WTC11 (cell line): ENCODE results near the gene RC3H1.

Experiments used
- ATF1 ChIP-seq: sonication (generic); formaldehyde crosslinking; IDR thresholded peaks from 2 replicates; pipeline ENCODE4 v1.8.1; 2023; ENCODE audit warnings: mild to moderate bottlenecking, moderate library complexity, missing genetic modification reagents
- CREB1 ChIP-seq: sonication (generic); formaldehyde crosslinking; IDR thresholded peaks from 2 replicates; pipeline ENCODE4 v1.8.0; 2023; ENCODE audit warnings: mild to moderate bottlenecking, missing genetic modification reagents
- ESRRA ChIP-seq: sonication (generic); formaldehyde crosslinking; IDR thresholded peaks from 2 replicates; pipeline ENCODE4 v1.8.1; 2022; ENCODE audit warnings: mild to moderate bottlenecking, missing genetic modification reagents, borderline replicate concordance
- FOXP1 ChIP-seq: sonication (generic); formaldehyde crosslinking; IDR thresholded peaks from 2 replicates; pipeline ENCODE4 v1.8.0; 2022; ENCODE audit warnings: missing genetic modification reagents, mild to moderate bottlenecking, moderate library complexity, borderline replicate concordance
- SMAD4 ChIP-seq: sonication (generic); formaldehyde crosslinking; IDR thresholded peaks from 2 replicates; pipeline ENCODE4 v1.8.0; 2022; ENCODE audit warnings: mild to moderate bottlenecking, missing genetic modification reagents
- SP1 ChIP-seq: sonication (generic); formaldehyde crosslinking; conservative IDR thresholded peaks from 2 replicates; pipeline ENCODE4 v1.8.1; 2022; ENCODE audit warnings: missing genetic modification reagents
- TF ChIP-seq, protein P1 (sequence below): fragments of 200-600 bp; IDR thresholded peaks from 2 replicates; pipeline ENCODE4 v1.8.0; 2022; ENCODE audit warnings: antibody characterized with exemption

DNA sequence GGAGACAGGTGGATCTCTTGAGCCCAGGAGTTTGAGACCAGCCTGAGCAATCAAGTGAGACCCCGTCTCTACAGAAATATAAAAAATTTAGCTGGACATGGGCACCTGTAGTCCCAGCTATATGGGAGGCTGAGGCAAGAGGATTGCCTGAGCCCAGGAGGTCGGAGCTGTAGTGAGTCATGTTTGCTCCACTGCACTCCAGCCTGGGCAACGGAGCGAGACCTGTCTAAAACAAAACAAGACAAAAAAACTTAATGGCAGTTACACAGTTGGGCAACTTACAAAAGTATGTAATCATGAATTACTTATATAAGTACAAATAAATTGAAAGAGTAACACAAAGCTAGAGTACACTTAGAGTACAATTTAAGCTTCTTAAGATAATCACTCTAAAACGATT lies 25.2 kb downstream of the RC3H1 start:
- TF ChIP-seq, protein P1, sequence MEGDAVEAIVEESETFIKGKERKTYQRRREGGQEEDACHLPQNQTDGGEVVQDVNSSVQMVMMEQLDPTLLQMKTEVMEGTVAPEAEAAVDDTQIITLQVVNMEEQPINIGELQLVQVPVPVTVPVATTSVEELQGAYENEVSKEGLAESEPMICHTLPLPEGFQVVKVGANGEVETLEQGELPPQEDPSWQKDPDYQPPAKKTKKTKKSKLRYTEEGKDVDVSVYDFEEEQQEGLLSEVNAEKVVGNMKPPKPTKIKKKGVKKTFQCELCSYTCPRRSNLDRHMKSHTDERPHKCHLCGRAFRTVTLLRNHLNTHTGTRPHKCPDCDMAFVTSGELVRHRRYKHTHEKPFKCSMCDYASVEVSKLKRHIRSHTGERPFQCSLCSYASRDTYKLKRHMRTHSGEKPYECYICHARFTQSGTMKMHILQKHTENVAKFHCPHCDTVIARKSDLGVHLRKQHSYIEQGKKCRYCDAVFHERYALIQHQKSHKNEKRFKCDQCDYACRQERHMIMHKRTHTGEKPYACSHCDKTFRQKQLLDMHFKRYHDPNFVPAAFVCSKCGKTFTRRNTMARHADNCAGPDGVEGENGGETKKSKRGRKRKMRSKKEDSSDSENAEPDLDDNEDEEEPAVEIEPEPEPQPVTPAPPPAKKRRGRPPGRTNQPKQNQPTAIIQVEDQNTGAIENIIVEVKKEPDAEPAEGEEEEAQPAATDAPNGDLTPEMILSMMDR: no peak
- TF ChIP-seq SP1 (no peak), ESRRA (CRISPR knock-in tag) (no peak), ATF1 (CRISPR knock-in tag) (no peak), FOXP1 (CRISPR knock-in tag) (no peak), CREB1 (no peak), SMAD4 (CRISPR knock-in tag) (no peak)
